NT2/D1 (cell line): ENCODE results near the gene OPHN1.

Experiments
- SUZ12 ChIP-seq: IDR thresholded peaks from 2 replicates; pipeline ENCODE4 v1.6.1; 2011; ENCODE audit not compliant: insufficient read length, insufficient read depth; ENCODE audit errors: extremely low read depth
- YY1 ChIP-seq: IDR thresholded peaks from 2 replicates; pipeline ENCODE4 v1.6.1; 2011; ENCODE audit not compliant: insufficient read length, insufficient read depth
- ZNF274 ChIP-seq: IDR thresholded peaks from 2 replicates; pipeline ENCODE4 v1.6.1; 2011; ENCODE audit warnings: mild to moderate bottlenecking, low read depth, low read length

GRCh38 chrX:68086709-68087108 is 346.6 kb downstream of the OPHN1 start:
- no peak for TF ChIP-seq YY1
- no peak for TF ChIP-seq ZNF274
- TF ChIP-seq SUZ12 = no peak
